ENCODE measurements around the gene ARID1B. TPM values are rescaled to one million over a fixed set of nuclear protein-coding genes. Genes with fewer than 3 reads are reported as not detected.

Gene ARID1B
- total RNA-seq, 1 donor from 2014 or later: 59.3 TPM

DNA sequence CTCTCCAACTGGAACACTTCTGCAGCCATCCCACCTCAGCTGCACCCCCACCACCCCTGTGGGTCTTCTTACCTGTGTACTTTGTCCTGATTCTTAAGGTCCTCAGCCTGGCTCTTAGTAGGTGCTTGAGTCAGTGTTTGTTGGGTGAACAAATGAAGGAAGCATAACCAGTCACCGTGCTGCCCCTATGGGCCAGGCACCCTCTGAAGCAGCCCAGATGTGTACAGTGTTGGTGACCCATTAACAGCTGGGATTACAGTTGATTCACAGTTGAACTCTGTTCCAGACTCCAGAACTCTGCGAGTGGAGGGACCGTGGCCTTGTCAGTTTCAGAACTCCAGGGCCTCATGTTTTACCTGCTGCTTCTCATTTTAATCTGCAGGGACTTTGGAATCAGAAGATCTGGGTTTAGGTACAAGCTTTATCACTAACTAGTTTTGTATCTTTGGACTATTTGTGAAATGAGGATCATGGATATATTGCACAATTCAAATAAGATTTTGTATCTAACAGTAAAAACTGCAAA, 342.4 kb downstream of the ARID1B start:
- H3K9me3 Mint-ChIP-seq (ENCODE audit: low read depth): no peaks in the 10 kb centered on the region
- H3K27me3 Mint-ChIP-seq (ENCODE audit: low read depth): no peaks in the 10 kb centered on the region
- H3K4me3 Mint-ChIP-seq (ENCODE audit: unreplicated experiment): no peak overlapping the region
- no peak overlapping the region for H3K27ac Mint-ChIP-seq (ENCODE audit: unreplicated experiment)
- peaks cover 6% of the 10 kb centered on the region for H3K4me1 Mint-ChIP-seq (ENCODE audit: low read depth)
- DNase-seq (ENCODE audit: low spot score): no peak
- TF ChIP-seq, protein P1, sequence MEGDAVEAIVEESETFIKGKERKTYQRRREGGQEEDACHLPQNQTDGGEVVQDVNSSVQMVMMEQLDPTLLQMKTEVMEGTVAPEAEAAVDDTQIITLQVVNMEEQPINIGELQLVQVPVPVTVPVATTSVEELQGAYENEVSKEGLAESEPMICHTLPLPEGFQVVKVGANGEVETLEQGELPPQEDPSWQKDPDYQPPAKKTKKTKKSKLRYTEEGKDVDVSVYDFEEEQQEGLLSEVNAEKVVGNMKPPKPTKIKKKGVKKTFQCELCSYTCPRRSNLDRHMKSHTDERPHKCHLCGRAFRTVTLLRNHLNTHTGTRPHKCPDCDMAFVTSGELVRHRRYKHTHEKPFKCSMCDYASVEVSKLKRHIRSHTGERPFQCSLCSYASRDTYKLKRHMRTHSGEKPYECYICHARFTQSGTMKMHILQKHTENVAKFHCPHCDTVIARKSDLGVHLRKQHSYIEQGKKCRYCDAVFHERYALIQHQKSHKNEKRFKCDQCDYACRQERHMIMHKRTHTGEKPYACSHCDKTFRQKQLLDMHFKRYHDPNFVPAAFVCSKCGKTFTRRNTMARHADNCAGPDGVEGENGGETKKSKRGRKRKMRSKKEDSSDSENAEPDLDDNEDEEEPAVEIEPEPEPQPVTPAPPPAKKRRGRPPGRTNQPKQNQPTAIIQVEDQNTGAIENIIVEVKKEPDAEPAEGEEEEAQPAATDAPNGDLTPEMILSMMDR (IDR thresholded peaks at IDR 0.05): no peak
- peaks cover 4% of the 10 kb centered on the region for H3K36me3 Mint-ChIP-seq (ENCODE audit: low read depth)

DNA sequence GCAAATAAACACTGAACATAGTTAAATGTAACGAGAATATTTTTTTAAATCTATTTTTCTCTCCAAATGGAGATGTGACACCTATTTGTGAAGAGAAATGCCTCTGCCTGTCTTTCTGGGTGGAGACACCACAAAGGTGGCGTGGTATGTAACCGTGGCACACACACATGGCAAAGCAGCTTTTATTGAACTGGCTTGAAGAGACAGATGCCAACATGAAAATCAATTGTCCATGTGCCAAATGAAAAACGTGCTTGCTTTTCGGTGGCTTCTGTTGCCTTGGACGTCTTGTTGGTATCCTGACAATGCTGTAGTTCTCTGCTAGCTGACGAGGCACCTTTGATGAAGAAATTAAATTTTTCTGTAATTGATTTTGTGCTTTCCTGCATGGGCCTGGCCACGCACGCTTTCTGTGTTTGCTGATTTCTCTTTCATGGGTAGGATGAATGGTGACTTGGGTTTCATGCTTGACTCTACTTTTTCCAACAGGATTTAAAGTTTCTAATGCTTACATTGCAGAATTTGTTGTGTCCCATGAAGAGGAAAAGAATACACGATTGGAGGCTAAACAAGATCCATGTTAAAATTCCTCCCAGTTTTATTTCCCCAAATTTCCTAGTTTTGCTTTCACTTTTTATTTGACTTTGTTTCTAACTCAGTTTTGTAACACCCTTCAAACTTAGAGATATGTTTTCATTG, 343.5 kb downstream of the ARID1B start:
- DNase-seq (ENCODE audit: low spot score): no peak
- Mint-ChIP-seq H3K9me3 (ENCODE audit: low read depth) (no peaks in the 10 kb centered on the region), H3K4me3 (ENCODE audit: unreplicated experiment) (no peak overlapping the region), H3K27me3 (ENCODE audit: low read depth) (no peaks in the 10 kb centered on the region), H3K36me3 (ENCODE audit: low read depth) (no peaks in the 10 kb centered on the region), H3K27ac (ENCODE audit: unreplicated experiment) (no peak overlapping the region), H3K4me1 (ENCODE audit: low read depth) (peaks cover 6% of the 10 kb centered on the region)
- TF ChIP-seq, protein P1 (IDR thresholded peaks at IDR 0.05): no peak

DNA sequence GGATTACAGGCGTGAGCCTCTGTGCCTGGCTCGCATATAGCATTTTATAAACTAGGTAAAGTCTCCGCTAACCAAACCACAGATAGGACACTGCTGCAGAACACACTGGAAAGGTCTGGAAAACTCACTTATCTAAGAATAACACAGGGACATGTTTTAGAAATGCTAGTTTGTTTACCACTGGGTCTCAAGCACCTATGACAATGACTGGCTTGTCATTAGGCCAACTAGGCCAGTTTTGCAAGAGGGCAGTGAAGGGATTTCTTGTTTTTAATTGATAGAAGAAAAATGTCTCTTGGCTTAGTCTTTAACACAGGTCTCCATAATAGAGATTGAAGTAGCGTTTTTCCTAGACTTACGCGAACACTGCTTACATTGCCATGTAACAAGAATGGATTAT, 344.7 kb downstream of the ARID1B start:
- TF ChIP-seq, protein P1 (IDR thresholded peaks at IDR 0.05): no peak
- no peak overlapping the region for H3K27ac Mint-ChIP-seq (ENCODE audit: unreplicated experiment)
- peaks cover 6% of the 10 kb centered on the region for H3K4me1 Mint-ChIP-seq (ENCODE audit: low read depth)
- H3K9me3 Mint-ChIP-seq (ENCODE audit: low read depth): no peaks in the 10 kb centered on the region
- no peak for DNase-seq (ENCODE audit: low spot score)
- H3K36me3 Mint-ChIP-seq (ENCODE audit: low read depth): no peaks in the 10 kb centered on the region
- H3K27me3 Mint-ChIP-seq (ENCODE audit: low read depth): no peaks in the 10 kb centered on the region
- H3K4me3 Mint-ChIP-seq (ENCODE audit: unreplicated experiment): no peak overlapping the region

DNA sequence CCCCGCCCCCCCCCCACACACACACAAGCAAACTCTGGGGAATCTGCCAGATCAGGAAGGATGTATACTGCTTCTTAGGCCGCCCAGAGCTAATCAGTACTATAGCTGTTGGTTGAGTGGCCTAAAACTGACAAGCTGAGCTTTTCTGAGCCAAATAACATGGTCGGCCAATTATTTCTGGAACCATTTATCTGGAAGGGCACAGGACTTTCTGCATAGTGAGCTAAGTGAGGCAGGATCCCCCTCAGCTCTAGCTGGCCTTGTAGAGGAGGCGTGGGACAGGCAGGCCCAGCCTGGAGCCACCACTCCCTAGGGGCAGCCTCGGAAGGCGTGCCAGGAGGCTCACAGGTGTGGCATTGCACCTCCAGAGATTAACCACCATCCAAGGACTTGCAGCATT, 346.1 kb downstream of the ARID1B start:
- Mint-ChIP-seq H3K4me3 (ENCODE audit: unreplicated experiment) (no peak overlapping the region), H3K9me3 (ENCODE audit: low read depth) (no peaks in the 10 kb centered on the region), H3K27me3 (ENCODE audit: low read depth) (no peaks in the 10 kb centered on the region), H3K36me3 (ENCODE audit: low read depth) (peaks cover under 1% of the 10 kb centered on the region), H3K27ac (ENCODE audit: unreplicated experiment) (no peak overlapping the region), H3K4me1 (ENCODE audit: low read depth) (peaks cover 6% of the 10 kb centered on the region)
- no peak for DNase-seq (ENCODE audit: low spot score)
- TF ChIP-seq, protein P1 (IDR thresholded peaks at IDR 0.05): no peak

DNA sequence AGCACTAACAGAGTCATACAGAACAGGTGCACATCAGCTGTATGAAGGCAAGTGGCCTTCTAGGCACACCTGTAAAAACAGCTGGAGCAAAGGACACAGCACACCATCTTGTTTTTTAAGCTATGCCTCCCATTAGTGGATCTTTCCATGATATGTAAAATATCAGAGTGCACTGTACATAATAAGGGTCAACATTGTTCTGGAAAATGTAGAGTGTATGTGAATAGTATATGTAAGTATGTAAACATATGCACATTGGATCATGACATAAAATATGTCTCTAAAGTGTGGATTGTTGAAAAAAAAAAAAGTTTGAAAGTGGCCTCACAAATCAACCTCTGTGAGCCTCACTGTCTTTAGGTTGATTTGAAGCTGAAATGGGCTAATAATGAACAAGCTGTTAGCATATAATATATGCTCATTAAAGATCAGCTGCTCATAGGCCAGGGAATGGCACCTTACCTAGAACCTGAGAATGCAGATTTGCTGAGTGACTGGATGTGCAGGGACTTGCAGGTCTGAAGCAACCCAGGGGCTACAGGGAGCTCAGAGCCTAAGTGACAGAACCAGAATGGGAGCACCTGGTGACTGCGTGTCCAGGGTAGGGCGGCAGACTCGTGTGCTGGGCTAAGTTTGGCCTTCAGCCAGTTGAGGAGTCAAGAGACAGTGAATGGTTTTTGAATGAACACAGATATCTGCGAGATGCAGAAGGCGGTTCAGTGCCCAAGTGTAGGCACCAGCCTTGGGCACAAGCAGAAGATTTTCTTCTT, 347.5 kb downstream of the ARID1B start:
- H3K9me3 Mint-ChIP-seq (ENCODE audit: low read depth): no peaks in the 10 kb centered on the region
- no peak for DNase-seq (ENCODE audit: low spot score)

More for the DNA sequence above, 347.5 kb downstream of the ARID1B start:
- TF ChIP-seq, protein P1 (IDR thresholded peaks at IDR 0.05): no peak
- Mint-ChIP-seq H3K27me3 (ENCODE audit: low read depth) (no peaks in the 10 kb centered on the region), H3K27ac (ENCODE audit: unreplicated experiment) (no peak overlapping the region), H3K4me1 (ENCODE audit: low read depth) (peaks cover 9% of the 10 kb centered on the region), H3K4me3 (ENCODE audit: unreplicated experiment) (no peak overlapping the region), H3K36me3 (ENCODE audit: low read depth) (peaks cover 3% of the 10 kb centered on the region)

All from chondrocyte (in vitro differentiated cells).